Osteocyte (in vitro differentiated cells): ENCODE data around the gene SLC13A1. TPM values are rescaled to one million over a fixed set of nuclear protein-coding genes. Genes with fewer than 3 reads are reported as not detected.

ENCODE experiments used
- DNase-seq: peaks from one replicate; pipeline ENCODE4 v3.0.0; 2021; ENCODE audit warnings: mixed read lengths; ENCODE audit not compliant: unreplicated experiment; ENCODE audit errors: extremely low spot score
- H3K27ac Mint-ChIP-seq: one replicate; pipeline ENCODE4 v1.8.0; 2021; ENCODE audit warnings: mild to moderate bottlenecking, mixed read lengths; ENCODE audit not compliant: unreplicated experiment
- H3K27me3 Mint-ChIP-seq: one replicate; pipeline ENCODE4 v1.8.0; 2021; ENCODE audit warnings: mixed read lengths; ENCODE audit not compliant: unreplicated experiment
- H3K36me3 Mint-ChIP-seq: one replicate; pipeline ENCODE4 v1.8.0; 2021; ENCODE audit warnings: mixed read lengths; ENCODE audit not compliant: unreplicated experiment
- H3K4me1 Mint-ChIP-seq: one replicate; pipeline ENCODE4 v1.8.0; 2021; ENCODE audit warnings: mixed read lengths; ENCODE audit not compliant: unreplicated experiment
- H3K4me3 Mint-ChIP-seq: one replicate; pipeline ENCODE4 v1.8.0; 2021; ENCODE audit warnings: mild to moderate bottlenecking, moderate library complexity, mixed read lengths; ENCODE audit not compliant: unreplicated experiment
- H3K9me3 Mint-ChIP-seq: one replicate; pipeline ENCODE4 v1.8.0; 2021; ENCODE audit warnings: mixed read lengths; ENCODE audit not compliant: unreplicated experiment
- total RNA-seq: library from RNA; stranded (reverse); gene quantifications from 2 replicates; pipeline ENCODE4 v1.2.1, GENCODE V29; 2021
- TF ChIP-seq, protein P1 (sequence below): fragments of 200-600 bp; sonication (generic); IDR thresholded peaks from 2 replicates; pipeline ENCODE4 v1.5.0; 2021; ENCODE audit warnings: antibody characterized with exemption, mild to moderate bottlenecking, moderate library complexity

Gene SLC13A1
- total RNA-seq, 1 donor from 2014 or later, result not detected

GRCh38 chr7:123131961-123132360 is 67.8 kb downstream of the SLC13A1 start:
- no peak for DNase-seq
- H3K4me1 Mint-ChIP-seq, result no peaks in the 10 kb centered on the region
- no peak overlapping the region for H3K4me3 Mint-ChIP-seq
- TF ChIP-seq, protein P1, sequence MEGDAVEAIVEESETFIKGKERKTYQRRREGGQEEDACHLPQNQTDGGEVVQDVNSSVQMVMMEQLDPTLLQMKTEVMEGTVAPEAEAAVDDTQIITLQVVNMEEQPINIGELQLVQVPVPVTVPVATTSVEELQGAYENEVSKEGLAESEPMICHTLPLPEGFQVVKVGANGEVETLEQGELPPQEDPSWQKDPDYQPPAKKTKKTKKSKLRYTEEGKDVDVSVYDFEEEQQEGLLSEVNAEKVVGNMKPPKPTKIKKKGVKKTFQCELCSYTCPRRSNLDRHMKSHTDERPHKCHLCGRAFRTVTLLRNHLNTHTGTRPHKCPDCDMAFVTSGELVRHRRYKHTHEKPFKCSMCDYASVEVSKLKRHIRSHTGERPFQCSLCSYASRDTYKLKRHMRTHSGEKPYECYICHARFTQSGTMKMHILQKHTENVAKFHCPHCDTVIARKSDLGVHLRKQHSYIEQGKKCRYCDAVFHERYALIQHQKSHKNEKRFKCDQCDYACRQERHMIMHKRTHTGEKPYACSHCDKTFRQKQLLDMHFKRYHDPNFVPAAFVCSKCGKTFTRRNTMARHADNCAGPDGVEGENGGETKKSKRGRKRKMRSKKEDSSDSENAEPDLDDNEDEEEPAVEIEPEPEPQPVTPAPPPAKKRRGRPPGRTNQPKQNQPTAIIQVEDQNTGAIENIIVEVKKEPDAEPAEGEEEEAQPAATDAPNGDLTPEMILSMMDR, result no peak
- H3K9me3 Mint-ChIP-seq, result no peaks in the 10 kb centered on the region
- H3K27me3 Mint-ChIP-seq, result no peaks in the 10 kb centered on the region
- no peaks in the 10 kb centered on the region for H3K36me3 Mint-ChIP-seq
- H3K27ac Mint-ChIP-seq, result no peak overlapping the region

- Mint-ChIP-seq H3K27ac (no peak overlapping the region), H3K27me3 (no peaks in the 10 kb centered on the region), H3K4me1 (no peaks in the 10 kb centered on the region), H3K9me3 (no peaks in the 10 kb centered on the region), H3K4me3 (no peak overlapping the region), H3K36me3 (no peaks in the 10 kb centered on the region)
- no peak for DNase-seq
- TF ChIP-seq, protein P1, result no peak
These were observed 68.2 kb downstream of the SLC13A1 start for GRCh38 chr7:123131556-123131955.

DNA sequence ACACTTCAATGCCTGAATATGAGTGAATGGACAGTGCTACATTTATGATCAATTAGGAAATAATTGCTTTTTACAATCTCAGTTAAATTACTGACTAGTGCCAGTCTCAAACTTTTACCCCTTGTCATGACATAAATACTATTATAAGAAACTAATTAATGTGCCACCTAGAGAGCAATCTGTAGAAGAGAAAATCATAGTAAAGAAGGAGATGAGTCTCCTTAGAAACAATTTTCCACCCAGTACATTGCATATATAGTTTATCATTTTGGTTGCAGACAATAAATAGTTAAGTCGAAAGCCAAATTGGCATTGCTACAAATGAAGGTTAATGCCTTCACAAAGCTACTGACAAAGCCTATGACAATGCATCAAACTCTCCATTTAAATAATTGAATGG is 68.6 kb downstream of the SLC13A1 start:
- no peaks in the 10 kb centered on the region for H3K36me3 Mint-ChIP-seq
- no peaks in the 10 kb centered on the region for H3K4me1 Mint-ChIP-seq
- no peak for DNase-seq
- H3K4me3 Mint-ChIP-seq, result no peak overlapping the region
- no peaks in the 10 kb centered on the region for H3K27me3 Mint-ChIP-seq
- TF ChIP-seq, protein P1, result no peak
- H3K9me3 Mint-ChIP-seq, result no peaks in the 10 kb centered on the region
- no peak overlapping the region for H3K27ac Mint-ChIP-seq

GRCh38 chr7:123126691-123127090 is 73.1 kb downstream of the SLC13A1 start:
- TF ChIP-seq, protein P1, result no peak
- H3K9me3 Mint-ChIP-seq, result no peaks in the 10 kb centered on the region
- no peaks in the 10 kb centered on the region for H3K4me1 Mint-ChIP-seq
- H3K27me3 Mint-ChIP-seq, result no peaks in the 10 kb centered on the region
- no peaks in the 10 kb centered on the region for H3K36me3 Mint-ChIP-seq
- no peak for DNase-seq
- H3K27ac Mint-ChIP-seq, result no peak overlapping the region
- no peak overlapping the region for H3K4me3 Mint-ChIP-seq

GRCh38 chr7:123126171-123126570 is 73.6 kb downstream of the SLC13A1 start:
- no peaks in the 10 kb centered on the region for H3K4me1 Mint-ChIP-seq
- H3K27me3 Mint-ChIP-seq, result no peaks in the 10 kb centered on the region
- TF ChIP-seq, protein P1, result no peak
- H3K9me3 Mint-ChIP-seq, result no peaks in the 10 kb centered on the region
- no peaks in the 10 kb centered on the region for H3K36me3 Mint-ChIP-seq
- no peak overlapping the region for H3K4me3 Mint-ChIP-seq
- no peak for DNase-seq
- H3K27ac Mint-ChIP-seq, result no peak overlapping the region
